PFSK-1 (cell line): ENCODE data around the gene KIAA1958.

Source experiments
- FOXP2 ChIP-seq: optimal IDR thresholded peaks from 2 replicates; pipeline ENCODE3; 2011; ENCODE audit warnings: borderline replicate concordance, control low read depth, inconsistent platforms; ENCODE audit not compliant: insufficient read depth; ENCODE audit errors: extremely low read length, extremely low read depth
- POLR2AphosphoS5 ChIP-seq: IDR thresholded peaks from 2 replicates; pipeline ENCODE4 v1.6.1; 2012; ENCODE audit warnings: low read depth, mild to moderate bottlenecking, control low read depth, low read length, moderate library complexity
- REST ChIP-seq, 2 experiments: IDR thresholded peaks; 2 replicates each; pipeline versions ENCODE4 v1.6.1 to v1.8.0; 2011 to 2012; ENCODE audit warnings: low read depth in 2 of 2, low read length in 2 of 2, control low read depth in 1 of 2, inconsistent platforms in 1 of 2, mild to moderate bottlenecking in 1 of 2, moderate library complexity in 1 of 2; ENCODE audit not compliant: insufficient read depth in 1 of 2
- SIN3A ChIP-seq: IDR thresholded peaks from 2 replicates; pipeline ENCODE4 v1.6.1; 2012; ENCODE audit warnings: mild to moderate bottlenecking, low read length, moderate library complexity, borderline replicate concordance; ENCODE audit not compliant: insufficient read depth
- TAF1 ChIP-seq: IDR thresholded peaks from 2 replicates; pipeline ENCODE4 v1.6.1; 2012; ENCODE audit warnings: low read length, control low read depth, borderline replicate concordance; ENCODE audit not compliant: insufficient read depth

KIAA1958 gene

GRCh38 chr9:112699230-112699629 lies 212.6 kb downstream of the KIAA1958 start:
- TF ChIP-seq SIN3A (no peak), TAF1 (no peak), REST (IDR thresholded peaks at IDR 0.05; ENCODE audit: insufficient read depth in 1 of 2, low read depth in 2 of 2, low read length in 2 of 2) (no peak), FOXP2 (no peak), POLR2AphosphoS5 (no peak)

GRCh38 chr9:112700085-112700484 lies 213.5 kb downstream of the KIAA1958 start:
- TF ChIP-seq TAF1 (no peak), REST (IDR thresholded peaks at IDR 0.05; ENCODE audit: insufficient read depth in 1 of 2, low read depth in 2 of 2, low read length in 2 of 2) (no peak)

GRCh38 chr9:112703304-112703703 lies 216.7 kb downstream of the KIAA1958 start:
- TF ChIP-seq SIN3A = no peak
- no peak for TF ChIP-seq REST (IDR thresholded peaks at IDR 0.05; ENCODE audit: insufficient read depth in 1 of 2, low read depth in 2 of 2, low read length in 2 of 2)
- TF ChIP-seq POLR2AphosphoS5 = no peak
- no peak for TF ChIP-seq FOXP2
- TF ChIP-seq TAF1 = no peak

- TF ChIP-seq FOXP2 = no peak
- TF ChIP-seq TAF1 = no peak
- TF ChIP-seq REST (IDR thresholded peaks at IDR 0.05; ENCODE audit: insufficient read depth in 1 of 2, low read depth in 2 of 2, low read length in 2 of 2) = no peak
- TF ChIP-seq POLR2AphosphoS5 = no peak
- TF ChIP-seq SIN3A = no peak
Measured at GRCh38 chr9:112705768-112706427, 219.3 kb downstream of the KIAA1958 start.

- no peak for TF ChIP-seq POLR2AphosphoS5
- TF ChIP-seq SIN3A = no peak
- TF ChIP-seq REST (IDR thresholded peaks at IDR 0.05; ENCODE audit: insufficient read depth in 1 of 2, low read depth in 2 of 2, low read length in 2 of 2) = no peak
- TF ChIP-seq TAF1 = no peak
- no peak for TF ChIP-seq FOXP2
Measured at GRCh38 chr9:112711050-112711689, 224.5 kb downstream of the KIAA1958 start.
